ENCODE measurements around the gene ACAA1.
"Not testable (repeated sequence)": the region's sequence is repeated elsewhere in the genome, so short reads cannot be mapped to it uniquely, and the experiment has no call there.

The ACAA1 gene

GRCh38 chr3:38136777-38137614, at the start of gene ACAA1:
Gene ACAA1, minus strand, starts transcription at chr3:38137127. Its CDS starts 92 bp downstream, at chr3:38137035.
- DNase-seq, result peak; percentile 97

GRCh38 chr3:38177181-38177580, 40.3 kb upstream of the ACAA1 start:
- no peak for DNase-seq

GRCh38 chr3:38173834-38174418, 37.0 kb upstream of the ACAA1 start:
- no peak for DNase-seq

- no peak for DNase-seq
Observed at GRCh38 chr3:38171622-38172021, 34.7 kb upstream of the ACAA1 start.

GRCh38 chr3:38170722-38171121, 33.8 kb upstream of the ACAA1 start:
- no peak for DNase-seq

GRCh38 chr3:38169027-38169317, 32.0 kb upstream of the ACAA1 start:
- DNase-seq, result no peak

GRCh38 chr3:38168151-38169026, 31.5 kb upstream of the ACAA1 start:
- DNase-seq, result no peak

- no peak for DNase-seq
Observed at GRCh38 chr3:38167591-38167990, 30.7 kb upstream of the ACAA1 start.

- DNase-seq, result no peak
Observed at GRCh38 chr3:38165722-38166387, 28.9 kb upstream of the ACAA1 start.

GRCh38 chr3:38164952-38165721, 28.2 kb upstream of the ACAA1 start, which contains the start of gene OXSR1:
Gene OXSR1, plus strand, starts transcription at chr3:38165537. Its CDS starts 340 bp downstream, at chr3:38165877.
- peak; percentile 98 for DNase-seq

GRCh38 chr3:38164643-38164951, 27.7 kb upstream of the ACAA1 start:
- DNase-seq, result no peak

- no peak for DNase-seq
Observed at GRCh38 chr3:38163841-38164642, 27.1 kb upstream of the ACAA1 start.

- no peak for DNase-seq
Observed at GRCh38 chr3:38163117-38163840, 26.4 kb upstream of the ACAA1 start.

GRCh38 chr3:38160704-38161103, 23.8 kb upstream of the ACAA1 start:
- not testable (repeated sequence) for DNase-seq

GRCh38 chr3:38158472-38158871, 21.5 kb upstream of the ACAA1 start:
- no peak for DNase-seq

GRCh38 chr3:38157595-38157994, 20.7 kb upstream of the ACAA1 start:
- no peak for DNase-seq

- DNase-seq, result no peak
Observed at GRCh38 chr3:38157117-38157516, 20.2 kb upstream of the ACAA1 start.

GRCh38 chr3:38155825-38156224, 18.9 kb upstream of the ACAA1 start:
- DNase-seq, result no peak

GRCh38 chr3:38154625-38155255, 17.8 kb upstream of the ACAA1 start:
- no peak for DNase-seq

- DNase-seq, result no peak
Observed at GRCh38 chr3:38154033-38154494, 17.1 kb upstream of the ACAA1 start.
